ENCODE measurements around the gene CIAO1. TPM values are rescaled to one million over a fixed set of nuclear protein-coding genes. Genes with fewer than 3 reads are reported as not detected.

Gene CIAO1
- total and polyA plus RNA-seq, 2 of the 13 experiments (the other 11 are each of a cell fraction or from before 2014, with no cell fraction given), result 99.3 to 120 TPM

- TF ChIP-seq HMGXB4 (CRISPR knock-in tag; IDR thresholded peaks at IDR 0.05; ENCODE audit: borderline replicate concordance in 1 of 2, low read depth in 1 of 2) (peak; percentile 53 to 79; a peak in 3 of 4 replicates), ZHX1 (CRISPR knock-in tag; IDR thresholded peaks at IDR 0.05; ENCODE audit: low read depth) (peak; percentile 72; the same call in 1 of the 2 replicates), CENPX (CRISPR knock-in tag; IDR thresholded peaks at IDR 0.05) (no peak), ZNF660 (CRISPR knock-in tag; IDR thresholded peaks at IDR 0.05; ENCODE audit: borderline replicate concordance, low read depth) (no peak), ISL2 (CRISPR knock-in tag; IDR thresholded peaks at IDR 0.05) (peak; percentile 64; the same call in 1 of the 2 replicates), MLX (CRISPR knock-in tag; IDR thresholded peaks at IDR 0.05) (no peak; the same call in 1 of the 2 replicates), NKX3-1 (CRISPR knock-in tag; IDR thresholded peaks at IDR 0.05) (no peak), ZNF354B (CRISPR knock-in tag; IDR thresholded peaks at IDR 0.05) (peak; percentile 39; the same call in 1 of the 2 replicates), RELA (CRISPR knock-in tag; IDR thresholded peaks at IDR 0.05) (0 out of 2 replicates have a peak, but pooled peaks have one; percentile 55), KLF13 (CRISPR knock-in tag; IDR thresholded peaks at IDR 0.05) (no peak), ZBED4 (CRISPR knock-in tag; IDR thresholded peaks at IDR 0.05; ENCODE audit: borderline replicate concordance) (peak; percentile 87), MIXL1 (CRISPR knock-in tag; IDR thresholded peaks at IDR 0.05) (peak; percentile 79), SMC3 (IDR thresholded peaks at IDR 0.05; ENCODE audit: low read length) (peak; percentile 12; the same call in 1 of the 2 replicates), NR2F2 (IDR thresholded peaks at IDR 0.05; ENCODE audit: borderline replicate concordance, low read depth) (peak; percentile 67; the same call in 1 of the 2 replicates), ZNF543 (CRISPR knock-in tag; IDR thresholded peaks at IDR 0.05) (peak; percentile 73), HCFC1 (IDR thresholded peaks at IDR 0.05; ENCODE audit: low read depth, low read length) (peak; percentile 18; the same call in 1 of the 2 replicates), ZNF549 (CRISPR knock-in tag; IDR thresholded peaks at IDR 0.05) (no peak), ZBTB8A (CRISPR knock-in tag; IDR thresholded peaks at IDR 0.05; ENCODE audit: borderline replicate concordance, low read depth) (peak; percentile 66; the same call in 1 of the 2 replicates), TOPORS (CRISPR knock-in tag; IDR thresholded peaks at IDR 0.05) (no peak; the same call in 1 of the 2 replicates)
Observed at GRCh38 chr2:96260387-96261260, 5.4 kb upstream of the CIAO1 start (continued).

Data from HepG2 (cell line).